Activated T-cell treated with anti-CD3 and anti-CD28 coated beads, Interleukin-2, amount 50 U/mL, for 1 hour (primary cell): ENCODE results near the gene GLB1L3.
"Not testable (repeated sequence)": the region's sequence is repeated elsewhere in the genome, so short reads cannot be mapped to it uniquely, and the experiment has no call there.

Experiments used
- DNase-seq: peaks from one replicate; pipeline ENCODE4 v3.0.0-alpha.2; 2020

The GLB1L3 gene

DNA sequence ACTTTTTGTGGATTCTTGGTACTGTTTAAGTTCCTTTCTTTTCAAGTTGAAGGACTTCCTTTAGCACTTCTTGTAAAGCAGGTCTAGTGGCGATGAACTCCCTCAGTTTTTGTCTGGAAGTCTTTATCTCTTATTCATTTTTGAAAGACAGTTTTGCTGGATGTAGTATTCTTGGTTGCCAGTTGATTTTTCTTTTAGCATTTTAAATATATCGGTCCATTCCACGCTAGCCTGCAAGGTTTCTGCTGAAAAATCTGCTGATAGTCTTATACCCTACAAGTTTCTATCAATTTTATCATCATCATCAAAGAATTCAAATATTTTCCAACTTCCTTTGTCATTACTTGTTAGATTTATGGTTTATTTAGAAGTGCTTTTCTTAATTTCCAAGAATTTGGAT is 40.9 kb downstream of the GLB1L3 start:
- DNase-seq = no peak

DNA sequence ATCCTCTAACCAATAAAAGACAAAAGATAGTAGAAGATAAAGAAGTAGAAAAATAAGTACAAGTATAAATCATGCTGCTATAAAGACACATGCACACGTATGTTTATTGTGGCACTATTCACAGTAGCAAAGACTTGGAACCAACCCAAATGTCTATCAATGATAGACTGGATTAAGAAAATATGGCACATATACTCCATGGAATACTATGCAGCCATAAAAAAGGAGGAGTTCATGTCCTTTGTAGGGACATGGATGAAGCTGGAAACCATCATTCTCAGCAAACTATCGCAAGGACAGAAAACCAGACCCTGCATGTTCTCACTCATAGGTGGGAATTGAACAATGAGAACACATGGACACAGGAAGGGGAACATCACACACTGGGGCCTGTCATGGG is 45.2 kb downstream of the GLB1L3 start:
- not testable (repeated sequence) for DNase-seq

DNA sequence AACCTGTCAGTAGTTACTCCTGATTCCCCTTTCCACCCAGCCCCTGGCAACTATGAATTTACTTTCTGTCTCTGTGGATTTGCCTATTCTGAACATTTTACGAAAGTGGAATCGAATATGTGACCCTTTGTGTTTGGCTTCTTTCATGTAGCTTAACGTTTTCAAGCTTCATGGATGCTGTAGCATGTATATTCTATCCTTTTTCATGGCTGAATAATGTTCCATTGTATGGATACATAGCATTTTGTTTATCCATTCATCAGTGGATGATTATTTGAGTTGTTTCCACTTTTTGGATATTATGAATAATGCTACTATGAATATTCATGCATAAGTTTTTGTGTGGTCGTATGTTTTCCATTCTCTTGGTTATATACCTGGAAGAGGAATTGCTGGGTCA is 46.4 kb downstream of the GLB1L3 start:
- no peak for DNase-seq

DNA sequence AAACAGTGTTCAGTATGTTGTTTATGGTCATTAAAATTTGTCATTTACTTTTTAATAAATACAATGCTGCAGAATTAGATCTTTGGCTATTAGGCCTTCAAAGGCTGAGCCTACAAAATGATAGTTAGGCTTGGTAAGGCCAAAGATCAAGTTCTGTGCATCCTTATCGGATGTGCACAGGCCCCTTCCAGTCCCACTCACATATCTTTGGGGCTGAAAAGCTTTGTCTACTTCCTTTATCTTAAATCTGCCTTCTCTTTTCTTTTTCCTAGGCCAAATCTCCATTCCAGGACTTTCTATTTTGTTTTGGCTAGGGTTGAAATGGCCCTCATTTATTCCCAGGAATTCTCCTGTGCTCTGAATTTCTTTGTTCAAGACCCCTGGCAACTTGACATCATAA is 52.3 kb downstream of the GLB1L3 start:
- DNase-seq = no peak

DNA sequence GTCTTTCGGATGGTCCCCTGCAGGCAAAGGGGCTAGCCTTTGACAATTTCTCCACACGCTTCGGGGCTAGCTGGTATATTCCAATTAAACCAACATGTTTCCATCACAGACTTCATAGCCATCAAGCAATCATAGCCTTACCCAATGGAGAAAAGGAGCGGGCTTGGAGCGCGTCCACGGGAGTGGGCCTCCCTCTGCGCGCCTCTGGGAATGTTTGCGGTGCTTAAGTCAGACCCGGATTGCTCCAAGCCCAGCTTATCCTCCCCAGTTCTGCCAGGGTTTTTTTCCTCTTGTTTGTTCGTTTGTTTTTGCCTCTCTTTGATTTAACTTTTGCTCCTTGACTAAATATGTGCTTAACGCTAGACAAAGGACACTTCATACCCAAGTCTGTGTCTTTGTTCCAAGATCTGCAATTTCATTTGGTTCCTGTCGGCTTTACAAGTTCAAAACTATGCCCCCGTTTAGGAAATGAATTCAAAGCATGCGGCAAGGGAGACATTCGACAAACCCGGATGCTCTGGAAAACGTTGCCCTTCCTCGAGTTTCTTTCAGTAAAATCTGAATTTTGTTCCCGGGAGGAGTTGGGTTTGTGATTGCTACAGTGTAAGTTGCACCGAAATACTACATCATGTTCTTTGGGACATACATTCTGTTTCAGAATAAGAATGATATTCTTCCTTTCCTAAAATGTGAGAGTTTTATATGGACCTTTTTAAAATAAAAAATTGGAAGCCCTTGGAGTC is 54.6 kb downstream of the GLB1L3 start:
- no peak for DNase-seq

DNA sequence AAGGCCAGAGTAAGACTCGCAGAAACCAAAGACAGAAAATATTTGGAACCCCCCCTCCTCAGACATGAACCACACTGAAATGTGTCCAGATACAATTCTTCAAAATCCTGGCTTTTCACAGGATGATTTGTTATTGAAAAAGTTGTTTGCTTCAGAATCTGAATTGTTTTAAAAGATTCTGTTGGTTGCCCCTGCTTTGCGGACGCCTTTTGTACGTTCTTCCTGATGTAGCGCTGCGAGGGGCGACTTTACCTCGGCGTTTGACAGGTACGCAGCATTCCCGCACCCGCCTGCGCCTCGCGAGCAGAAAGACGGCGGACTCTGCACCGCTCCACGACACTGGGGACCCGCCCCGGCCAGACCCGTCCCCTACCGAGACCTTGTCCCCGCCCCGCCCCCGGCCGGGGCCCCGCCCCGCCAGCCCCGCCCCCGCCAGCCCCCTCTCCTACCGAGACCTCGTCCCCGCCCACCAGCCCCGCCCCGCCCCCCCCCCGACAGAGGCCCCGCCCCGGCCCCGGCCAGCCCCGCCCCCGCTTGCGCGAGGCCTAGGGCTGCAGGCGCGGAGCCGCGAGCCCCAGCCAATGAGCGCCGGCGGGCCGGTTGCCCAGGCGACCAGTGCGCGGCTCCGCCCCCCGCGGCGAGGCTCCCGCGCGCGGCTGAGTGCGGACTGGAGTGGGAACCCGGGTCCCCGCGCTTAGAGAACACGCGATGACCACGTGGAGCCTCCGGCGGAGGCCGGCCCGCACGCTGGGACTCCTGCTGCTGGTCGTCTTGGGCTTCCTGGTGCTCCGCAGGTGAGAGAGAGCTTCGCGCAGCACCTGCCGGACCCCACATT is 55.4 kb downstream of the GLB1L3 start, which contains the start of gene GLB1L2:
GLB1L2 (plus strand) TSS at position 635 of the 835 bp plus-strand sequence; CDS start at position 709, 74 bp downstream.
- DNase-seq = peak; percentile 87

DNA sequence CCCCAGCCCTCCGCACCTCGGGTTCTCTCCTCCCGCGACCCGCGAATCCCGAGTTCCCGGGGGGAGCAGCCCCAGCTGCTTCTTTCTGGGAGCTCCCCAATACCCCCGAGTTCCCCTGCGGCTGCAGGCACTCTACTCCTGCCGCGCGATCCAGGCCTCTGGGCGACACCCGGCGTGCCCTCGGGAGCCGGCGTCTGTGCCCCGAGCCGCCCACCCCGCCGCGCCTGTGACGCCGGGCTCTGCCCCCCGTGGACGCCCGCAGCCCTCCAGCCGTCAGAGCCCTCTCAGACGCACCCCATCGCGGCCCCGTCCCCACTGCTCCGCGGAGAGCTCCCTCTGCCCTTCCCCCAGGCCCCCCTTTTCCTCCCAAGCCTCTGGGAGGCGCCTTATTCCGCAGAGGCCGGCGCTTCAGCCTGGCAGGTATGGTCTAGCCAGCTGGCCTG is 56.0 kb downstream of the GLB1L3 start:
- no peak for DNase-seq

DNA sequence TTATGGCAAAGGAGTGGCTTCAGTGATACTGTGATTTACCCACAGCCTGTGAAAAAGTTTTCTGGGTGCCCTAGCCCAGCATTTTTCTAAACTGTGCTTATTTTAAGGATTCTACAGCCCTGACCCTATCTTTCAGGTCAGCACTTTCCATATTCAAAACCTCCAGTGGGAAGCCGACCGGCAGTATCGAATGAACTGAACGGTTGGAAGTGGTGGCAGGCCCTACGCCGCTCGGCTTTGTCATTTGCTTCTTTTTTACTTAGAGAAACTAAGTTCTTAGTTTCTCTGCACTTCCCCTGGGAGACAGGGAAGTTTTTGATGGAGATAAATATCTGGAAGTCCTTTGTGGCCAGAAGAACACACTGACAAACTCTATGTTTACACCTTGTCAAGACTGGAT is 56.6 kb downstream of the GLB1L3 start:
- no peak for DNase-seq

DNA sequence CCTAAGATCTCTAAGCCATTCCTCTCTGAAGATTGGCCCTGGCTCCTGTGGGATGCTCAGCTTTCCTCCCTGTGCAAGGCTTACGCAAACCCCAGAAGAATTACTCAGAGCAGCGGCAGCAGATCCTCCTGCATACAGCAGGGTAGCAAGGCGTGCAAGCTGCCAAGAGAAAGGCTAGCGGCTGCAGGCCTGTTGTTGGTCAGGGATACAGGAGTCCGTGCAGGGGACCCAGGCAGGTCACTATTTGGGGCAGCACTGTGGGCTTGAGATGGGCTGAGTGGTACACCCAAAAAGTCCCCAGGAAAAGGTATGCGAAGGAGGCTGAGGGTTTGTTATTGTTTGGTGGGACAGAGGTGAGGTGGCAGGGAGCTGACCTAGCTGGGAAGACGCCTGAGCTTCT is 57.1 kb downstream of the GLB1L3 start:
- DNase-seq = no peak

DNA sequence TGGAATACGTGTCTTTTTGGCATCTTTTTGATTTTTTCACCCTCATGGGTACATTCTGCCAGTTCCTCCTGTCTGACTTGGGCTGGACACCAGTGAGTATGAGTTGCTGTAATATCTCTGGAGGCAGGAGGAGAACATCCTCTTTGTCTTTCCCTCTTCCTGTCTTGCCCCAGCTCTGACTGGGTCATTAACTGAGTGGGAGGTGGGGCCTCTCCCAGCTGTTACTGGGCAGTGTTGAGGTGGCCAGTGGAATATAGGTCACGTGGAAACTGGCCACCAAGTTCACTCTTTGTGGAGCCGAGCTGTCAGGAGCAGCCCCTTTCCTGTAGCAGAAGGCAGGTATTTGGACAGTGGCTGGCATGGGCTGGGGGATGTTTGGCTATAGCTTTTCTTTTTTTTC is 57.8 kb downstream of the GLB1L3 start:
- DNase-seq = no peak

DNA sequence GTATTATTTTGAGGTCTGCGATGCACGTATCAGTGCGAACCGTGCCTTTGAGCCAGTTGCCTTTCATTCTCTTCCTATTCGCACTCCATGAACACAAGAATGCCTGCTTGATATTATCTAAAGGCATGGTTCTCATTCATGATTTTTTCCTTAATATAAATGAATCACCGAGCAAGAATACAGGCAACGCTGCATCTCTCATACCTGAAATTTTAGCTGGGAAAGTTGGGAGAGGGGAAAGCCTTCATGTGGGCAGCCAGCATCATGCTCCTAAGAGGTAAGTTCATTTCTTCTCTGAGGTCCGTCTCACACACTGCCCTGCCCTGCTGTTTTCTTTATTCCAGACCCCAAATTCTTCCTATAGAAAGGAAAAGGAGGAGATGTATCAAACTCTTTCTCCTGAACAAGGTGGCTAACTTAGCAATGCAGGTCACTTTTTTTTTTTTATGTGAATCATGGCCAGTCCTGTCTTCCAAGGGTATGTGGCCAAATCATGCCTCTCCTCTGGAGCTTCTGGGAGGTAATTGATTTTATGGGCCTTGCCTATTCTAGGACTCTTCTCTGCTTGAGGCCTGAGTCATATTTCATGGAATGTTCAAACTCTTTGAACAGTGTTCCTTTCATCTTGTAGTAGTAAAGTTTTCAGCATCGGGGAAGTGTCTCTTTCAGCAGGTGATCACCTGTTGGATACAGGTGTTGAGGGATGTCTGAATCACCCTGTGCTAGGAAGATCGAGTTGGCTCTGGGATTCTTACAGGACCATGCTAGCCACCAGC is 58.8 kb downstream of the GLB1L3 start:
- DNase-seq = no peak

DNA sequence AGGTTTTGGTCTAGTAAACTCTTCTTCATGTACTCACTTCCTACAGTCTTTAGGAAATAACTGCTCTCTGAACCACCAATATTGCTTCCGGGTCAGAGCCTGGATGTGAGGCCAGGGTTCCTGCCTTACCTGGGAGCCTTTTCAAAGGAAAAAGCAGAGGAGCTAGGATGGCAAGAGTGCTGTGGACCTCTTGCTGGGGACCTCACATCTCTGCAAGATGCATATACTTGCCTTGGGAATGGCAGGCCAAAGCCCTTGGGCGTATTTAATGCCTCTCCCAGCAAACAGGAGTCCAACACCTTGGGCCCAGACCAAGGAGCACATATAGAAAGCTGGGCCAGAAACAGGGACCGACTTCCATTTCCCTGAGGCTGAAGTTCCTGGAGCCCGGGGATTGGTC is 60.9 kb downstream of the GLB1L3 start:
- DNase-seq = no peak

DNA sequence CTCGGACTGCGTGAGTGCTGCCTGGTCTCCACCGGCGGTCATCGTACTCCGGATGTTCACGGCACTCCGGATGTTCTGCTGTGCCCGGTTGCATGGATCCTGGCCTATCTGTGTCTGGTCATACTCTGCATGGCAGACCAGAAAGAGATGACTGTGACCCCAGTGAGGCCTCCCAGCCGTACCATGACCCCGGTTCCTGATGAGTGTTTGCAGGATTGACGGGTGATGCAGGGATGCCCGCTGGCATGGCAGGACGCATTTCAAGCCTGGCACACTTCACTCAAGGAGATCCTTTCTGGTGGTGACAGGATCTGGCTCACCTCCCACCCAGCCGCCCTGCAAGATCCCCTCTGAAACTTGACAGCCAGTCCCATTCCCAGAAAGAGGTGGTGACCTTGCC is 61.9 kb downstream of the GLB1L3 start:
- no peak for DNase-seq

DNA sequence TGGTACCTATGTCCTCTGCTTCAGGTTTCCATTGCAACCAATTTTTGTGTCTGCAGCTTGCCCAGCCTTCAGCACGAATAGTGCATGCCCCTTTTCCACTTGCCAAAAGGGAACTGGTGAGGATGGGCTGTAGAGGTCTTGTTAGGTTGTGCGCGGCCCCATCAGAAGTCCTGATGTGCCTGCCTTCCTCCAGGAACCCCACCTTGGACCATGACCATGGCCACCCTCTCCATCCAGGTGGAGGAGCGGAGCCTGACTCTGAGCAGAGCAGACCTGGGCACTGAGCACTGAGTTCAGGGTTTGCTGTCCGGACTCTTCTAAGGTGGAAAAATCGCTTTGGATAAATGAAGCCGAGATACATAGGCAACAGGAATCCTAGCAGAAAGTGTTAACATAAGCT is 62.5 kb downstream of the GLB1L3 start:
- no peak for DNase-seq

DNA sequence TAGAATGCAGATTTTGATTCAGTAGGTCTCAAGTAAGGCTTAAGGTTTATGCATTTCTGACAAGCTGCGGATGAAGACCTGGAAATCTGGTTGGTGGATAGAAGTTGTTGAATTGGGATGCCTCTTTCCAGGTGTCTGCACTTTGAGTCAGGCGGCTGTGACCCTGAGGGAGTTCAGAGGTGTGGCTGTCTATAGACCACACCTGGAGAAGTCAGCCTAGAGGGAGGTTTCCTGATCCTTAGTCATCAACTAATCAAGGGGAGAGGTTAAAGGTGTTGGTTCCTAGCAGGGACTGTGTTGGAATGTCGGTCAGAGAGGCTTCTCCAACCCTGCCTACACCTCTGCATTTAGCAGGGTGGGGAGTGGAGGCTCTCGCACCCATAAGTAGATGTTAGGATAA is 63.6 kb downstream of the GLB1L3 start:
- no peak for DNase-seq

DNA sequence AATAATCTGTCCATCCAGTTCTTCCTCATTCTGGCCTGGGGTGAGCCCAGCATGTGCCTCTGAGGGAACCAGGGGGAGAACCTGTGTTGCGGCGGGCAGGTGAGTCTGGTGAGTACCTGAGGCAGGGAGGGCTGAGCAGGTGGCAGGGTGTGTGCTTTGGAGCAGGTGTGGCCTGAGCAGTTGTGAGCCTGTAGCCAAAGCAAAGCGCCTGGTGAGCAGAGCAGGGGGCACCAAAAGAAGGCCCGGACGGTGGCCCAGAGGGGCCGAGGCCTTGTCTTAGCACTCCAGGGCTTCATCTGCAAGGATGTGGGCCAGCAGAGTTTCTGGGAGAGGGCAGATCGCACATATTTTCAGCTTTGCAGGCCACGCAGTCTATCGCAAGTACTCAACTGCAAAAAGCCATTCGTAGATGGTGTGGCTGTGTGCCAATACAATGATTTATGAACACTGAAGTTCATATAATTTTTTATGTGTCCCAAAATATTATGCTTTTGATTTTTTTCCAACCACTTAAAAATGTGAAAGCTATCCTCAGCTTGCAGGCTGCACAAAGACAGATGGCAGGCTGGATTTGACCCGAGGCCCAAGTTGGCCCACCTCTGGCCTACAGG is 64.3 kb downstream of the GLB1L3 start:
- DNase-seq = no peak

DNA sequence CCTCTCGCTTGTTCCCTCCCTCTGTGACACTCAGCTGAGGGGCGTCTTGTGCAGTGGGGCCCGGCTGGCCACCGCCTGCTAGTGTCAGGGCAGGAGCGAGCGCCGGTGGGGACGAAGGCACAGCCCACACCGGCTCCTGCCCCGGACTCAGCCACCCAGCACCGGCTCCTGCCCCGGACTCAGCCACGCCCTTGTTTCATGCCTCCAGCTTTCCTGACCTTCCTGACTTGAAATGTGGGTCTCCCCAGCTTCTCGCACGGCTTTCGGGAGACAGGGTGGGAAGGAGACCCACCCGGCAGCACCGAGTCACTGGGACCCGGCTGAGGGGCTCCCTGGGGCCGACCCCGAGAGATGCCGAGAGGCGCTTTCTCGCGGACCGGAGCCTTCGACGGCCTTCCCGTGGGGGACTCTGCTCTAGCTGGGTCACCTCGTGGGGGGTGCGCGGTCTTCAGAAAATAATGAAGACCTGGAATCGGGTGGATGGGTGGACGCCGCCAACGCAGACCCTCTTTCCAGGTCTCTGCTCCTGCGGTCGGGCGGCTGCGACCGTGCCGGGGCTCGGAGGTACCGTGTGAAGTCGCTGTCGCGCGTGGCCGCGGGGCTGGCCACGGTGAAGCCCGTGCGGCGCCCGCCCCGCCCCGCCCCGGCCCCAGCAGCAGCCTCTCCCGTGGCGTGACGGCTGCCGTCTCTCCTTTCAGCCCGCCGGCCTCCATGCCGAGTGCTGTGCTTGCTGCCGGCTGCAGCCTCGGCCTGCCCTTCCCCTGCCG is 65.8 kb downstream of the GLB1L3 start:
- DNase-seq = no peak

DNA sequence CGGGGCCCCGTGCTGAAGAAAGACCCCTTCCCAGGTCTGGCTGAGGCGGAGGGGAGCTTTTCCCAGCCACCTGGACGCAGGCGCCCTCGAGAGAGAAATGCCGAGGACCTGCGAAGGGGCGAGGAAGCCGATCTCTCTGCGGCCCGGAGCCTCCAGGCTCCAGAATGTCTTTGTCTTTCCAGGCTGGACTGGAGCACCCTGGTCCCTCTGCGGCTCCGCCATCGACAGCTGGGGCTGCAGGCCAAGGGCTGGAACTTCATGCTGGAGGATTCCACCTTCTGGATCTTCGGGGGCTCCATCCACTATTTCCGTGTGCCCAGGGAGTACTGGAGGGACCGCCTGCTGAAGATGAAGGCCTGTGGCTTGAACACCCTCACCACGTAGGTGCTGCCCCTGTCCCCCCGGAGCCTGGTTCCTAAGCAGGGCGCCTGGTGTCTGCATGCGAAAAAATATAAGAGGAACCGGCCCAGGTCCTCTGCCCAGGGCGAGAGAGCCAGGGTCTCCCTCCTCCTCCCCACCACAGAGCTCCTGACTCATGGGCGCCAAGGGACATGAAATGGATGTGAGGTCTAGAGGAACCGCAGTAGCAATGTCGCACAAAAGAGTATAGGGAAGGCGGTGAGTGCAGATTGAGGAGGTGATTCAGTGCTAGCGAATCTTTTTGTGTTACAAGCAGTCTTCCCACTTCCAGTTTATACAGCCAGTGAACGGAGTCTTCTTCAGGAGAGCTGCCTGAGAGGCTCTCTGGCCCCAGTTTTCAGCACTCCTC is 66.6 kb downstream of the GLB1L3 start:
- no peak for DNase-seq

DNA sequence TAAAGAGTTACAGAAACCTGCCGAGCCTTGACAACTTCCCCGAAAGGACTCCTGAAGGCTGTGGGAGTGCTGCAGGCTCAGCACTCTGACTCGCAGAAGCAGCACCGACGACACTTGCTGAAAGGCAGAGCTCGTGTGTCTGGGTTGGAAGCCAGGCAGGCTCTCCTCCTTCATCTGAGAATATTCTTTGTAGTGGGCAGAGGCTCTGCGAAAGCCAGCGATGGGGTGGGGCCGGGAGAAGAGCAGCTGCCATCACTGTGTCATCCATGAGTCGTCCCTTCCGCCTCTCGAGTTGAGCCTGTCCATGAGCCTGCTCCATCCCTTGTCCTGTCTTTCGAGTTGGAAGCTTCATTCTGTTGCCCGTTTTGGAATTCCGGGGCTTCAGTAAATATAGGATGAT is 67.5 kb downstream of the GLB1L3 start:
- no peak for DNase-seq

DNA sequence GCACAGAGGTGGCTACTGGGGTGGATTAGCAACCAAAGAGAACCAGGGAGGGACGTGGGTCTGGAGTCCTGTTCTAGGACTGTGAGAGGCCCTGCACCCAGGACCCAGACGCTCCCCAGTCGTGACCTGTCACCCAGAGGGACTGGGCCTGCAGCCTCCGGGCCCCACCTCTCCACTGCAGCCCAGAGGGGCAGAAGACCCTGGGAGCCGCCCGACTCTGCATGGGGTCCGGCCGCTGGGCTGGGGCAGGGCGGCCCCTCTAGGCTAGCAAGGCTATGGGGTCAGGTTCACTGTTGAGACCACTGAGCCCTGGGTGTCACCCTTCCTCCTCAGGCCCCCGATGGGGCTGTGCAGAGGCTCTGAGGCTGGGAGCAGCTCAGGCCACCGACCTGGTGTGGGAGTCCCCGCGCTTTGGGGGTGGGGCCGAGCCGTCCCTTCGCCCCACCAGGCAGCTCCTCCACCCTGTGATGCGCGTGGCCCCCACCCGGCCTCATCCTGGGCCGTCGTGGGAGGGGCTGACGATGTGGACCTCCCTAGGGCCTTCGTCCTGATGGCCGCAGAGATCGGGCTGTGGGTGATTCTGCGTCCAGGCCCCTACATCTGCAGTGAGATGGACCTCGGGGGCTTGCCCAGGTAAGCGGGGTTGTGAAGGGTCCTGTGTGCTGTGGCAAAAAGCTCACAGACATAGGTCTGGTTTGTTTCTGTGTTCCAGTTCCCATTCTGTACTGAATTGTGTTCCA is 68.5 kb downstream of the GLB1L3 start:
- DNase-seq = not testable (repeated sequence)

DNA sequence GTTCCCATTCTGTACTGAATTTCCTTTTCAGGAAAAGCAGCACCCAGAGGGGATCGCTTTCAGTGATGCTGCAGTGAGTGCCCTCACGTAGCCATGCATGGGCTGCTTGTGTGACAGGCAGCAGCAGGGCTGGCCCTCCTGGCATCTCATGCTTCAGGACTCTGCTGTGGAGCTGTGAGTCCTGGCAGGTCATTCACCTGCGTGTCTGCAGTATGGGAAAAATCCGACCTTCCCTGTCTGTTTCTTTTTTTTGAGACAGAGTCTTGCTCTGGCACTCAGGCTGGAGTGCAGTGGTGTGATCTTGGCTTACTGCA is 69.0 kb downstream of the GLB1L3 start:
- no peak for DNase-seq
